ENCODE data around the gene SNPH. TPM values are rescaled to one million over a fixed set of nuclear protein-coding genes. Genes with fewer than 3 reads are reported as not detected.
"Not testable (repeated sequence)": the region's sequence is repeated elsewhere in the genome, so short reads cannot be mapped to it uniquely, and the experiment has no call there.

Gene SNPH
- total RNA-seq, 4 donors from 2014 or later, result 9.6 to 29.5 (median 17.3) TPM

DNA sequence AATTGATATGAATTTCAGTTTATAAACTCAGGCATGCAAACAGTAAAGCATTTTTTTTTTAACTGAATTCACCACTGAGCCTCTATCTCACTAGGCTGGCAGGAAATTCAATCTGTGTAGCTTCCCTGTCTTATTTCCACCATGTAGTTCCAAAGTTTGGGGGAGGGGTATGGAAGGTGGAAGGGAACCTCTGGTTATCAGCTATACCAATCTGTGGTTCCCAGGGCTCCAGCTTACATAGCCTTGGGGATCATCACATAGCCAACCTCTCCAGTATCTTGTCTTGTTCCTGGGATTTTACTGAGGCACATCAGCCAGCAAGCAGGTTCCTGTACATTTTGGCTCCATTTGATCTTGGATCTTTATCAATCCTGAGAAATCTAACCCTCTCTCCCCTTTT is 24.6 kb upstream of the SNPH start:
- no peaks in the 10 kb centered on the region for H3K9me3 ChIP-seq
- no peak overlapping the region for H3K27ac ChIP-seq (replicated peaks in 1 of 4)
- no peak for DNase-seq (ENCODE audit: extremely low spot score)
- H3K36me3 ChIP-seq, result no peaks in the 10 kb centered on the region
- intact Hi-C loops (cut with DNase I), result no loop called here
- H3K4me3 ChIP-seq, result no peak overlapping the region
- no peaks in the 10 kb centered on the region for H3K4me1 ChIP-seq
- peaks cover 0 to 12% (median 0%) of the 10 kb centered on the region in 4 donors for H3K27me3 ChIP-seq
- TF ChIP-seq EP300 (IDR thresholded peaks at IDR 0.05), result no peak

DNA sequence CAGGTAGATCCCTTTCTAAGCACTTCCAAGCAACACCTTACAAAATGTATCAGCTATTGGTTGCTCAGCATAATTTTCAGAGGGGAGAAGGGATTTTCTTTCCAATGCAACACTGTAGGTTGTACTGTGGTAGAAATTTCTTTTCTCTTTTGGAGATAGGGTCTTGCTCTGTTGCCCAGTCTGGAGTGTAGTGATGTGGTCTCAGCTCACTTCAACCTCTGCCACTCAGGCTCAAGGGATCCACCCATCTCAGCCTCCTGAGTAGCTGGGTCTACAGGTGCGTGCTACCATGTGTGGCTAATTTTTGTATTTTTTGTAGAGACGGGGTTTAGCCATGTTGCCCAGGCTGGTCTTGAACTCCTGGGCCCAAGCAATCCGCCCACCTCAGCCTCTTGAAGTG is 24.0 kb upstream of the SNPH start:
- no peaks in the 10 kb centered on the region for H3K36me3 ChIP-seq
- intact Hi-C loops (cut with DNase I), result no loop called here
- no peak overlapping the region for H3K4me3 ChIP-seq

DNA sequence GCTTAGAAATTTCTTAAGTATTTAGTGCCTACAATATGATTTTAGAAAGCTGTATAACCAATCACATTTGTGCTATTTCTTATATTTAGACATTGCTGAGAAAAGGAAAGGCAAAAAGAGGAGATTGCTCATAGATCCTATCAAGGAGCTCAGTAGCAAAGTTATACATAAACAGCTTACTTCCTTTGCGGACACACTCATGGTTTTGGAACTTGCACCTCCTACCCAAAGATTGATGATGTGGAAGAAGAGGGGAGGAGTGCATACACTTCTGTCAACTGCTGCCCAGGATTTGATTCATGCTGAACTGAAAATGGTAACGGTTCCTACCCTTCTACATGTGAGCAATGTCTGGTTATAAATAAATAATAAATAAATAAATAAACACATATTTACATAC is 23.6 kb upstream of the SNPH start:
- intact Hi-C loops (cut with DNase I), result no loop called here

More for the DNA sequence above, 24.0 kb upstream of the SNPH start:
- H3K27ac ChIP-seq (replicated peaks in 1 of 4), result no peak overlapping the region
- H3K9me3 ChIP-seq, result no peaks in the 10 kb centered on the region
- peaks cover 0 to 12% (median 0%) of the 10 kb centered on the region in 4 donors for H3K27me3 ChIP-seq
- DNase-seq (ENCODE audit: extremely low spot score), result no peak
- WGBS, result 92% methylated on average over 2 of the region's 3 CpGs
- H3K4me1 ChIP-seq, result no peaks in the 10 kb centered on the region
- TF ChIP-seq POLR2AphosphoS5 (IDR thresholded peaks at IDR 0.05) (no peak), EP300 (IDR thresholded peaks at IDR 0.05) (no peak), POLR2A (IDR thresholded peaks at IDR 0.05; ENCODE audit: low read depth) (no peak)
- TF ChIP-seq, protein P1, sequence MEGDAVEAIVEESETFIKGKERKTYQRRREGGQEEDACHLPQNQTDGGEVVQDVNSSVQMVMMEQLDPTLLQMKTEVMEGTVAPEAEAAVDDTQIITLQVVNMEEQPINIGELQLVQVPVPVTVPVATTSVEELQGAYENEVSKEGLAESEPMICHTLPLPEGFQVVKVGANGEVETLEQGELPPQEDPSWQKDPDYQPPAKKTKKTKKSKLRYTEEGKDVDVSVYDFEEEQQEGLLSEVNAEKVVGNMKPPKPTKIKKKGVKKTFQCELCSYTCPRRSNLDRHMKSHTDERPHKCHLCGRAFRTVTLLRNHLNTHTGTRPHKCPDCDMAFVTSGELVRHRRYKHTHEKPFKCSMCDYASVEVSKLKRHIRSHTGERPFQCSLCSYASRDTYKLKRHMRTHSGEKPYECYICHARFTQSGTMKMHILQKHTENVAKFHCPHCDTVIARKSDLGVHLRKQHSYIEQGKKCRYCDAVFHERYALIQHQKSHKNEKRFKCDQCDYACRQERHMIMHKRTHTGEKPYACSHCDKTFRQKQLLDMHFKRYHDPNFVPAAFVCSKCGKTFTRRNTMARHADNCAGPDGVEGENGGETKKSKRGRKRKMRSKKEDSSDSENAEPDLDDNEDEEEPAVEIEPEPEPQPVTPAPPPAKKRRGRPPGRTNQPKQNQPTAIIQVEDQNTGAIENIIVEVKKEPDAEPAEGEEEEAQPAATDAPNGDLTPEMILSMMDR (IDR thresholded peaks at IDR 0.05), result no peak

GRCh38 chr20:1245578-1245977 is 20.5 kb upstream of the SNPH start:
- Histone ChIP-seq H3K27ac (replicated peaks in 1 of 4) (no peak overlapping the region), H3K4me1 (no peaks in the 10 kb centered on the region), H3K36me3 (no peaks in the 10 kb centered on the region), H3K9me3 (no peaks in the 10 kb centered on the region), H3K27me3 (peaks cover 0 to 11% (median 0%) of the 10 kb centered on the region in 4 donors), H3K4me3 (no peak overlapping the region)
- no peak for DNase-seq (ENCODE audit: extremely low spot score)
- 33% methylated on average over 2 of the region's 2 CpGs for WGBS
- TF ChIP-seq POLR2AphosphoS5 (IDR thresholded peaks at IDR 0.05) (no peak), POLR2A (IDR thresholded peaks at IDR 0.05; ENCODE audit: low read depth) (no peak), EP300 (IDR thresholded peaks at IDR 0.05) (no peak)
- TF ChIP-seq, protein P1 (IDR thresholded peaks at IDR 0.05), result no peak
- intact Hi-C loops (cut with DNase I), result no loop called here

More for the DNA sequence above, 23.6 kb upstream of the SNPH start:
- TF ChIP-seq, protein P1 (IDR thresholded peaks at IDR 0.05), result no peak
- TF ChIP-seq POLR2AphosphoS5 (IDR thresholded peaks at IDR 0.05), result no peak
- TF ChIP-seq EP300 (IDR thresholded peaks at IDR 0.05), result no peak
- TF ChIP-seq POLR2A (IDR thresholded peaks at IDR 0.05; ENCODE audit: low read depth), result no peak
- DNase-seq (ENCODE audit: extremely low spot score), result no peak
- Histone ChIP-seq H3K27ac (replicated peaks in 1 of 4) (no peak overlapping the region), H3K27me3 (peaks cover 0 to 12% (median 0%) of the 10 kb centered on the region in 4 donors), H3K4me3 (no peak overlapping the region), H3K4me1 (no peaks in the 10 kb centered on the region), H3K9me3 (no peaks in the 10 kb centered on the region), H3K36me3 (no peaks in the 10 kb centered on the region)
- WGBS, result 16% methylated on average over 2 of the region's 2 CpGs

DNA sequence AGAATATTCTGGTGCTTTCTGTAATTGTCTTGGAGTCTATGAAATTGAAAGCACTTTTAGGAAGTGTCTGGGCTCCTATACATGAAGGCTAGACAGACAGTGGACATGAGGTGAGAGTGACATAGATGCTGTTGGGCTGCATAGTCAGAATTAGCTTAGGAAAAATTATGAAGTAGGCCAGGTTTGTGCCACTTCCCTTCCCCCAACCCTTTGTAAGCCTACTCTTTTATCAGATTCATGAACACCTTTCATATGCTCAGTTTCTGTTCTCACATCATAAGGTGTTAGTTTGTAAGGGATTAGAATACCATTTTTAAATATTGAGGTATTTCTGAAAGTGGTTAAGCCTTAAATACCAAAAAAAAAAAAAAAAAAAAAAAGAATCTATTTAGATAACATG is 18.4 kb upstream of the SNPH start:
- DNase-seq (ENCODE audit: extremely low spot score), result no peak
- TF ChIP-seq POLR2A (IDR thresholded peaks at IDR 0.05; ENCODE audit: low read depth) (no peak), EP300 (IDR thresholded peaks at IDR 0.05) (no peak), POLR2AphosphoS5 (IDR thresholded peaks at IDR 0.05) (no peak)
- no peaks in the 10 kb centered on the region for H3K36me3 ChIP-seq
- no peaks in the 10 kb centered on the region for H3K9me3 ChIP-seq
- intact Hi-C loops (cut with DNase I), result no loop called here
- H3K4me1 ChIP-seq, result no peaks in the 10 kb centered on the region
- H3K4me3 ChIP-seq, result no peak overlapping the region
- H3K27me3 ChIP-seq, result no peaks in the 10 kb centered on the region
- H3K27ac ChIP-seq (replicated peaks in 1 of 4), result no peak overlapping the region

GRCh38 chr20:1250282-1250681 is 15.8 kb upstream of the SNPH start:
- DNase-seq (ENCODE audit: extremely low spot score); H3K36me3 ChIP-seq; H3K27ac ChIP-seq (replicated peaks in 1 of 4); H3K4me1 ChIP-seq; H3K4me3 ChIP-seq; H3K9me3 ChIP-seq; H3K27me3 ChIP-seq; intact Hi-C loops (cut with DNase I): not testable (repeated sequence)
- 91% methylated on average over 2 of the region's 2 CpGs for WGBS

All from esophagus muscularis mucosa (tissue), 4 donors.